GM12872 (cell line): ENCODE results near the gene CDK6.

Experiments used
- TF ChIP-seq, protein P1 (sequence below): IDR thresholded peaks from 3 replicates; pipeline ENCODE4 v1.5.1; 2011; ENCODE audit warnings: low read depth, mild to moderate bottlenecking, low read length, moderate library complexity; ENCODE audit not compliant: insufficient read depth

Gene CDK6

DNA sequence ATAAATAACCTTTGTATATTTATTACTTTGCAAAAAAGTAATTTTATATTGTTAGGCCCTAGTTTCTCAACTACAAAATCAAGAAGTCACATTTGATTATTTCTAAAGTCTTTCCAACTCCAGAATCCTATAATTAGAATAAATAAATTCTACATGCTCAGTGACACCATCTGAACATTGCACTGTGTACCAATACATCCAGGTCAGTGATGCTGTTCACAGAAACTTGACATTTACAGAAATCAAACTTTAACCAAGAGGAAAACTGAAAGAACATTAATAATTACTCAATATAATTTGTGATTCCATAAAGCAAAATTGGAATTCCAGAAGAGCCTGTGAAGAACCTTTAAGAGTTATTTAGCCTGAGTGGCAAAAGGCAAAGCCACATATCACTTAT is 142.2 kb downstream of the CDK6 start:
- TF ChIP-seq, protein P1, sequence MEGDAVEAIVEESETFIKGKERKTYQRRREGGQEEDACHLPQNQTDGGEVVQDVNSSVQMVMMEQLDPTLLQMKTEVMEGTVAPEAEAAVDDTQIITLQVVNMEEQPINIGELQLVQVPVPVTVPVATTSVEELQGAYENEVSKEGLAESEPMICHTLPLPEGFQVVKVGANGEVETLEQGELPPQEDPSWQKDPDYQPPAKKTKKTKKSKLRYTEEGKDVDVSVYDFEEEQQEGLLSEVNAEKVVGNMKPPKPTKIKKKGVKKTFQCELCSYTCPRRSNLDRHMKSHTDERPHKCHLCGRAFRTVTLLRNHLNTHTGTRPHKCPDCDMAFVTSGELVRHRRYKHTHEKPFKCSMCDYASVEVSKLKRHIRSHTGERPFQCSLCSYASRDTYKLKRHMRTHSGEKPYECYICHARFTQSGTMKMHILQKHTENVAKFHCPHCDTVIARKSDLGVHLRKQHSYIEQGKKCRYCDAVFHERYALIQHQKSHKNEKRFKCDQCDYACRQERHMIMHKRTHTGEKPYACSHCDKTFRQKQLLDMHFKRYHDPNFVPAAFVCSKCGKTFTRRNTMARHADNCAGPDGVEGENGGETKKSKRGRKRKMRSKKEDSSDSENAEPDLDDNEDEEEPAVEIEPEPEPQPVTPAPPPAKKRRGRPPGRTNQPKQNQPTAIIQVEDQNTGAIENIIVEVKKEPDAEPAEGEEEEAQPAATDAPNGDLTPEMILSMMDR: no peak

DNA sequence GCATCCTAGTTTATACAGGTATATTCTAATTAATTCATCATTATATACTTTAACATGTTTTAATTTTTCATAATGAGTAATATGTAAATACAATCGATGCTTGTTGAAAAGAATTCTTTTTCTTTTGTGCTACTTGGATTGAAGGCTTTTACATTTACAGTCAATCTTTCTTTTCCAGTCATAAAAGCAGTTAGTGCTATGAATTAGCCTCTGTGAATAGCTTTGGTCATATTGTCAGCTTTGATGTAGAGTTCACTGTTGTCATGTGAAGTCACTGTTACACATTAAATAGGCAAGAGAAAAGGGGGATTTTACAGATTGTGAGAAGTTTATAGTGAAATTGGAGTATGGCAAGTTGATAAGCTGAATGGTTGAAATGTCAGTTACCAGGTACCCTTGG is 142.9 kb downstream of the CDK6 start:
- TF ChIP-seq, protein P1: no peak

DNA sequence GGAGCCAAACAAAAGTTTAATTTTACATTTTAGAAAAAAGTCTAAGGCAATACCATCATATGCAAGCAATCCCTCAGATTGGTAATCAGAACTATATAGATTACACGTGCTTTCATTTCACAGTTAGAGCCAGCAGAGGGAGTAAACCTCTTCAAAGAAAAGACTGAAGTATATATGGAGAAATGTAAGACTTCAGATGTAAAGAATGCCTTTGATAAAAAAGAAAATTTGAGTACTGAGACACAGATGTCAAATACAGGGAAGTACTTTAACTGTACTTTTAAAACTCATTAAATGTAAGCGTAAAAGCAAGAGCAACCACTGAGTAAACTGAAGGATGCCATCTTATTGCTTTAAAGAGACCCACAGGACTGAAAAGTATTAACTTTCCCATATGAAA is 144.8 kb downstream of the CDK6 start:
- TF ChIP-seq, protein P1: peak; percentile 47; the same call in 2 of the 3 replicates

DNA sequence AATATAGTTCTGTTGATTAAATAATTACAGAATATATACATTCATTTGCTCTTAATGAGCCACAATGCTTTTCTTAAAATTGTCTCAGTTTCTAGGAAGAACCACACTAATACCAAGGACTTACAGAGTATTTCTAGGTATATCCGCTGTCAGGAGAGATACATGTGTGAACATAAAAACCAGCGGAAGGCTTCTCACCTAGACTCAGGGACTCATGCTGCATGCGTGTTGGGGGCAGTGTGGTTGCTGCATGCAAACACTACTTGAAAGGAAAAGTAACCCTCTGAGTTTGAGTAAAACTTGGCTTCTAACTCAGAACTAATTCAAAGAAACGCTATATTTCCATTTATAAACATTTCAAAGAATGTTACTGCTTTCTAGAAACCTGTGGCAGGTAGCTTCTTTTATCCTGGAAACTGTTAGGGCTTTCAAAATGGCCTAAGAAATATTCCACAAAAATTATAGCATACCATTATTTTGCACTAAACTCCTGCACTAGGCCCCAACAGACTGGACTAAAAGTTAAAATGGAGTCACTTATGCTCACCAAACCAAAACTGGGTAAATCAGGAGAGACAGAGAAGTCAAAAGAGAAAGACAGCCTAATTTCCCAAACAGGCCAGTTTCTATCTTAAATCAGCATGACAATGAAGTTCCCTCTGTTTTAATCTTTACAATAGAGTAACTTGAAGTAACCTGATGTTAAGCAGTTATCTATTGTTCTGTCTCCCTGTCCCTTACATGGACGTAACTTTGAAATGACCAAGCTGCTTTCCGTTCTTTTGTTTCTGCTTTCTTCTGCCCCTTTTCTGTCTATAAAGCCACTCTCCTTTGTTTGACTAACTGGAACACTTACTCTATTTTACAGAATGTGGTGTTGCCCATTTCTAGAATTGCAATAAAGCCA is 151.0 kb downstream of the CDK6 start:
- TF ChIP-seq, protein P1: no peak

DNA sequence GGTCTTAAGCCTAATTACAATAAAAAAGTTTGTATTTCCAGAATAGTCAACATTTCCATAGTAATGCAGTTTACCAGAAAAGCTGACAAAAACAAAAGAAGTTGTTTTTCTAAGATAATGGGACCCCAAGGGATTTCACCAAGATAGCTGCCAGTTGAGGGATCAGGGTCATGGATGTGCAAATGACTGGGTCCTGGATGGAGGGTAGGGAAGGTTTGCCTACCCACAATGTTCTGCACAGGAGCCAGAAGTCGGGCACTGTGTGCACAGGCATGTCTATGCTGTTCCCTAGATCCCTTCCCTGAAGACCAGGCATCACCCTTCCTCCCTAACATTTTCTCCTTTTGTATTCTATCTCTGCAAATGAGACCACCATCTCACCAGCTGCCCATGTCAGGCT is 152.1 kb downstream of the CDK6 start:
- TF ChIP-seq, protein P1: no peak

DNA sequence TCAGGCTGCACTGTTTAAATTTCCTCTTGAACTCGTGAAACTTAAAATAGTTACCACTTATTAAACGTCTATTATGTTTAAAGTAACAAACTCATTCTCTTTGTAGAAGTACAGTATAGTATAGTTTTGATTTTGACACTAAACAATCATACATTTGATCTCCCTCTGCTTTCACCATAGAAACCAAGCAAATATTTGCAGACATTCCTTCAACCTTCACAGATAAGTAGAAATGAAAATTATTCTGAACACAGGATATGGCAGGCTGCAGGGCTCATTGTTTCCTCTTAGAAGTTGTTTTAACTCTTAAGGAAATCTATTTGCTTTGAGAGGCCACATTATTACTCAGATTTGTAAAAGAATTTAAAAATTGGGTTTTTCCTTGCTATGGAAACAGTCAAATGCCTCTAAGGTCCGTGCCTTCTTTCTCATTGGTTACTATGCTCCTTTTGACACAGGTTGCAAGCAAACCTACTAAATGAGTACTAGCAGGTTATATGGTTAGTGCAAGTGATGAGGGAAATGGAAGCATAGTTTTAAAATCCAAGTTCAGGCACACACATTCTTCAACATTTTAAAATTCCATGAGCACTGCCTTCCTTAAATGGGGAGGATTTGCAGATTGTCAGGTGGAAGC is 153.4 kb downstream of the CDK6 start:
- TF ChIP-seq, protein P1: no peak

DNA sequence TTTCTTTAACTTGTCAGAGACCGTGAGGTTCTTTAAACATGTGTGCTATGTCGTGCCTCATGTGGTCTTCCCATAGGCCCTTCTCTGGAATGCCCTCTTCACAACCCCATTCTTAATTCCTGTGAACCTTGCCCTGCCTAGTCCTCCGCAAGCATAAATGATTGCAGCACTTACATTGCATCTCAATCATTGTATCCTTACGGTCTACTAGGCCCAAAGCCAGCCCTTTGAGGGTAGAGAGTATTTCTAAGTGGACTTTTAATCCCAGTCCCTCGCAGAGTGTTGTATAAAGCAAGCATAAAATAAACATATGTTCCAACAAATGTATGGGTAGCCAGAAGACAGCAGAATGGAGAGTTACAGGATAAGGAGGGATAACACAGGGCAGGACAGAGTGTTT is 154.0 kb downstream of the CDK6 start:
- TF ChIP-seq, protein P1: no peak
